ENCODE data around the gene LCN1. TPM values are rescaled to one million over a fixed set of nuclear protein-coding genes. Genes with fewer than 3 reads are reported as not detected.
A peak's percentile ranks its signal among the peaks of the same experiment; 100 is the strongest.

Gene LCN1
- total and polyA plus RNA-seq, 2 experiments from 2014 or later = not detected

- H2AFZ ChIP-seq = peak overlapping the region; percentile 96
- peak; percentile 86 for DNase-seq
These were observed 19.7 kb upstream of the LCN1 start for GRCh38 chr9:135501261-135502167.

GRCh38 chr9:135502168-135502872 lies 18.9 kb upstream of the LCN1 start:
- Histone ChIP-seq H3K27ac (no peak overlapping the region), H3K9me2 (ENCODE audit: insufficient read depth) (no peaks in the 10 kb centered on the region), H3K4me2 (ENCODE audit: unreplicated experiment) (peak overlapping the region; percentile 92), H3K4me1 (ENCODE audit: insufficient read depth) (peaks cover 4% of the 10 kb centered on the region; the same call in 1 of the 2 replicates), H3K36me3 (ENCODE audit: low read depth) (no peaks in the 10 kb centered on the region), H3K4me3 (peak overlapping the region; percentile 96), H2AFZ (no peak overlapping the region), H3F3A (ENCODE audit: insufficient read depth) (no peaks in the 10 kb centered on the region), H4K20me1 (ENCODE audit: insufficient read depth) (no peaks in the 10 kb centered on the region), H3K9me3 (ENCODE audit: low read depth) (no peaks in the 10 kb centered on the region), H3K27me3 (replicated peaks; ENCODE audit: insufficient read depth) (no peaks in the 10 kb centered on the region), H3K79me2 (ENCODE audit: insufficient read depth) (peaks cover 16% of the 10 kb centered on the region), H3K9ac (peak overlapping the region; percentile 91; the same call in 1 of the 2 replicates)
- DNase-seq = no peak
- 84 to 86% methylated on average over 11 to 15 of the region's 15 CpGs for WGBS, 2 experiments (ENCODE audit: low coverage in 1 of 2, low lambda C conversion rate in 2 of 2, missing lambda C conversion rate in 2 of 2)
- no peak for TF ChIP-seq EZH2 (IDR thresholded peaks at IDR 0.05; ENCODE audit: insufficient read depth, poor library complexity, severe bottlenecking)
- no peak for TF ChIP-seq EZH2phosphoT487 (IDR thresholded peaks at IDR 0.05; ENCODE audit: insufficient read depth, low read depth)
- in situ Hi-C loops (cut with MboI) = no loop called here

More at GRCh38 chr9:135501261-135502167, 19.7 kb upstream of the LCN1 start:
- Histone ChIP-seq H3K79me2 (ENCODE audit: insufficient read depth) (peaks cover 16% of the 10 kb centered on the region), H3K4me1 (ENCODE audit: insufficient read depth) (peaks cover 4% of the 10 kb centered on the region; the same call in 1 of the 2 replicates), H3F3A (ENCODE audit: insufficient read depth) (no peaks in the 10 kb centered on the region), H3K36me3 (ENCODE audit: low read depth) (no peaks in the 10 kb centered on the region), H3K9me3 (ENCODE audit: low read depth) (no peaks in the 10 kb centered on the region), H3K27ac (no peak overlapping the region), H3K4me3 (peak overlapping the region; percentile 96), H3K9ac (peak overlapping the region; percentile 91), H3K4me2 (ENCODE audit: unreplicated experiment) (peak overlapping the region; percentile 92), H4K20me1 (ENCODE audit: insufficient read depth) (no peaks in the 10 kb centered on the region), H3K27me3 (replicated peaks; ENCODE audit: insufficient read depth) (no peaks in the 10 kb centered on the region), H3K9me2 (ENCODE audit: insufficient read depth) (no peaks in the 10 kb centered on the region)
- TF ChIP-seq EZH2 (IDR thresholded peaks at IDR 0.05; ENCODE audit: insufficient read depth, poor library complexity, severe bottlenecking) = no peak
- TF ChIP-seq EZH2phosphoT487 (IDR thresholded peaks at IDR 0.05; ENCODE audit: insufficient read depth, low read depth) = no peak
- in situ Hi-C loops (cut with MboI) = no loop called here
- WGBS, 2 experiments (ENCODE audit: low coverage in 1 of 2, low lambda C conversion rate in 2 of 2, missing lambda C conversion rate in 2 of 2) = 30 to 36% methylated on average over 34 to 36 of the region's 38 CpGs

- no peaks in the 10 kb centered on the region for H3K27me3 ChIP-seq (replicated peaks; ENCODE audit: insufficient read depth)
- H3K9me3 ChIP-seq (ENCODE audit: low read depth) = no peaks in the 10 kb centered on the region
- H3K36me3 ChIP-seq (ENCODE audit: low read depth) = no peaks in the 10 kb centered on the region
- no peak overlapping the region for H3K27ac ChIP-seq
- no peak overlapping the region for H3K4me3 ChIP-seq
- no peak overlapping the region for H2AFZ ChIP-seq
- no peak overlapping the region for H3K9ac ChIP-seq
- peaks cover 4% of the 10 kb centered on the region; the same call in 1 of the 2 replicates for H3K4me1 ChIP-seq (ENCODE audit: insufficient read depth)
- no peaks in the 10 kb centered on the region for H3K9me2 ChIP-seq (ENCODE audit: insufficient read depth)
- in situ Hi-C loops (cut with MboI) = no loop called here
- H3K79me2 ChIP-seq (ENCODE audit: insufficient read depth) = peaks cover 16% of the 10 kb centered on the region
- WGBS, 2 experiments (ENCODE audit: low coverage in 1 of 2, low lambda C conversion rate in 2 of 2, missing lambda C conversion rate in 2 of 2) = 89 to 90% methylated on average over 16 of the region's 16 CpGs
- no peak overlapping the region for H3K4me2 ChIP-seq (ENCODE audit: unreplicated experiment)
- H3F3A ChIP-seq (ENCODE audit: insufficient read depth) = no peaks in the 10 kb centered on the region
- H4K20me1 ChIP-seq (ENCODE audit: insufficient read depth) = no peaks in the 10 kb centered on the region
- TF ChIP-seq EZH2phosphoT487 (IDR thresholded peaks at IDR 0.05; ENCODE audit: insufficient read depth, low read depth) (no peak), EZH2 (IDR thresholded peaks at IDR 0.05; ENCODE audit: insufficient read depth, poor library complexity, severe bottlenecking) (no peak)
- DNase-seq = no peak
These were observed 18.3 kb upstream of the LCN1 start for GRCh38 chr9:135502873-135503321.

Data from GM23248 (cell line).